ENCODE measurements around the gene ALOX15B.
"Not testable (repeated sequence)": the region's sequence is repeated elsewhere in the genome, so short reads cannot be mapped to it uniquely, and the experiment has no call there.

ALOX15B gene

DNA sequence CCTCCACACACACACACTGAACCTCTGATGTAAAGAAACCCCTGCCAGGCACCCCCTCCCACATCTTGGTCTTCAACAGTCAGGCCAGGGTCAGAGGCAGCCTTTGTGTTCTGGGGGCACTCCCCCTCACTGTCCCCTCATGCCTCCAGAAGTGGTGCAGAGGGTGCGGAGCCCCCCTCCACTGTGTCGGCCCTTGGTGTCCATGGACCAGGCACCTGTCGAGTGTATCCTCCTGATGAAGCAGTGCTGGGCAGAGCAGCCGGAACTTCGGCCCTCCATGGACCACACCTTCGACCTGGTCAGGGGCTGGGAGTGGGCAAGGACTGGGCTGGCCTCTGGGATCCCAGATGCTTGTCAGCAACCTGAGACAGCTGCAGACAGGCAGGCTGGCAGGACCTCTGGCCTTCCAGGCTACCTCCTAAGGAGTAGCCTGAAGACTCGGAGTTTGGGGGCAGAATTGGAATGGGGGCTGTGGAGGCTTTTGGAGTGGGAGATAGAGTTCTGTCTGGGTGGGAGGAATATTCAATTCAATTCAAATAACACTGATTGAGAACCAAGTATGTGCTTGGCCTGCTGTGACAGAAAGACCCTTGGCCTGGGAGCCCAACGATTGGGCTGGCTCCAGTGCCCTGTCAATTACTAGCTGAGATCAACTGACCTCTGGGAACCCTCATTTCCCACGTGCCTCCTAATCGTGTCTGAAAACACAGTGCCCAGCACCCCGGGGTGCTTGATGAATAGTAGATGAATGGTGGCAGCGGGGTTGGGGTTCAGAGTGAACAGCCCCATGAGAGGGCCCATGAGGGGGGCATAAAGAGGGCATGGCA is 24.9 kb upstream of the ALOX15B start:
- DNase-seq (ENCODE audit: low read depth), result no peak

GRCh38 chr17:8014558-8014850 is 24.4 kb upstream of the ALOX15B start:
- DNase-seq (ENCODE audit: low read depth), result no peak

GRCh38 chr17:8015236-8015956 is 23.5 kb upstream of the ALOX15B start:
- no peak for DNase-seq (ENCODE audit: low read depth)

DNA sequence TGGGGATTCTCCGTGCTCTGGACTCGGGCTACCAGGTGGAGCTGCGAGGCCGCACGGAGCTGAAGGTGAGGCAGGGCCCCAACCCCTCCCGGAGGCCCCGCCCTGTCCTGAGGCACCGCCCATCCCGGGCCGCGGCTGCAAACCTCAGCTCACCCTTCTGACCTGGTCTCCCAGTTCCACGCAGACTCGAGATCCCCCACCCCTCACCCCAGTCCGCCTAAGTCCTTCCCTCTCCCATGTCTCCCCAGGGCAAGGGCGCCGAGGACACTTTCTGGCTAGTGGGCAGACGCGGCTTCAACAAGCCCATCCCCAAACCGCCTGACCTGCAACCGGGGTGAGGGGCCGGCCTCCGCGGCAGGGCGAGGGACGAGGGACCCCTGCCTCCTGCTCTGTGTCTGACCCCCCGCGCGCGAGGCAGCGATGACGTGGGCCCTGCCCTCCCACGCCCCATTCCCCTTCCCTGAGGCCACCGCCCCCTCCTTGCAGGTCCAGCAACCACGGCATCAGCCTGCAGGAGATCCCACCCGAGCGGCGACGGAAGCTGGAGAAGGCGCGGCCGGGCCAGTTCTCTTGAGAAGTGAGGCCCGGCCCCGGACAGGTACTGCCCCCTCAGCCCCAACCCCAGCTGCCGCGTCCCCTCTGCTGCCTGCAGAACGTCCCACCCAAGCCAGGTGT is 22.8 kb upstream of the ALOX15B start:
- no peak for DNase-seq (ENCODE audit: low read depth)

GRCh38 chr17:8016632-8017424 is 22.0 kb upstream of the ALOX15B start:
- no peak for DNase-seq (ENCODE audit: low read depth)

- DNase-seq (ENCODE audit: low read depth), result no peak
These were observed 20.4 kb upstream of the ALOX15B start for GRCh38 chr17:8018436-8018835.

DNA sequence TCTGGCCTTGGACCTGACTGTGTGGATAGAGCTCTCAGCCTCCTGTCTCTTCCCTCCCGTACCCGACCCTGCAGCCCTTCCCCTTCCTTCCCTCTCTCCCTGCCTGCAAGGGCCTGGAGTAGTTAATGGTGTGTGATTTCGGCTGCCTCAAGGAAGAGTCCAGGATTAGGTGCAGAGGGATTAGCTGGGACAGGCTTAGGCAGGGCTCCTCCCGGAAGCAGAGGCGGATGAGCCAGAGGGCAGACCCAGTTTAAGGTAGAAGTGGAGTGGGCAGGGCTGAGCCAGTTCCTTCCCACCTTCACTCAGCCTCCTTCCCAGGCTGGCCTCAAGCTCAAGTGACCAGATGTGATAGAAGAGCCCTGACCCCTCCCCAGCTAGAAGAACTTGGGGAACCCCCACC is 19.7 kb upstream of the ALOX15B start:
- DNase-seq (ENCODE audit: low read depth), result no peak

DNA sequence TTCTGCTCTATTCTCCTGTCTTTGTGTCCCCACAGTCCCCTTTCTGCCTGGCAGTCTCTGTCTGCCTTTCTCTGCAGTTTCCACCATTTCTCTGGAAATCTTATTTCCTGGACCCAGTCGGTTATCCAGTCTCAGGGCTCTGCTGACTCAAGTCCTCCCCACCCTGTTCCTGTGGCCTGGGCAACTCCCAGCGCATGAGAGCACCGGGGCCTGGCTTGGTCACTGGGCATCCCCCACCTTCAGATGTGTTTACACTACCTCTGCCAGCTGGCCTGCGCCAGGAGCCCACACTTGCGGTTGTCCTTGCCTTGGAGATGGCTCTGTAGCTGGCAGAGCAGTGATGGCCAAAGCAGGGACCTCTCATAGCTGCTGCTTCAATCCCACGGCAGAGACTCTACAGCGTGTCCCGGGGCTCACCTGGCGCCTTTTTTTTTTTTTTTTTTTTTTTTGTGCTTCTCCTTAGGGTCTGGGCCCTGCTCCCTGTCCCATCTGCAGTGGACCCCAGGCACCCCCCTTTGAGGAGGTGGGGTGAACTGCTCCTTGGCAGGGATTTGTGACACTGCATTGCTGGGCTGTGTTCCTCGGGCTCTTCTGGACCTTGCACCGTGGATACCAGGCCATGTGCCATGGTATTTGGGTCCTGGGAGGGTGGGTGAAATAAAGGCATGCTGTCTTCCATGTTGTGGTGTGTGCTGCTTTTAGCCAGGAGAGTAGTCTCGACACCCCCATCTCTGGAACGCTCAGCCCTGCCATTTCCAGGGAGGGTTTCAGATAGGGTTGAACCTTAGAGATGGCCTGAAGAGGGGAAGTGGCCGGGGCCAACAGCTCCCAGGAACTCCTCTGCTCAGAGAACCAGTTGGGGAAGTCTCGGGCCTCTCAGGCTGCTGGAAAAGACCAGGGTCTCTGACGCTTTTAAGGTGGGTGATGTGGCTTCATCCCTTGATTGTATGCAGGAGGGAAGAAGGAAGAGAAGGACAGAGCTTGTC is 18.9 kb upstream of the ALOX15B start:
- no peak for DNase-seq (ENCODE audit: low read depth)

GRCh38 chr17:8020776-8021564 is 17.9 kb upstream of the ALOX15B start:
- DNase-seq (ENCODE audit: low read depth), result no peak

GRCh38 chr17:8021565-8022359 is 17.1 kb upstream of the ALOX15B start:
- no peak for DNase-seq (ENCODE audit: low read depth)

- DNase-seq (ENCODE audit: low read depth), result no peak
These were observed 16.4 kb upstream of the ALOX15B start for GRCh38 chr17:8022360-8023003.

DNA sequence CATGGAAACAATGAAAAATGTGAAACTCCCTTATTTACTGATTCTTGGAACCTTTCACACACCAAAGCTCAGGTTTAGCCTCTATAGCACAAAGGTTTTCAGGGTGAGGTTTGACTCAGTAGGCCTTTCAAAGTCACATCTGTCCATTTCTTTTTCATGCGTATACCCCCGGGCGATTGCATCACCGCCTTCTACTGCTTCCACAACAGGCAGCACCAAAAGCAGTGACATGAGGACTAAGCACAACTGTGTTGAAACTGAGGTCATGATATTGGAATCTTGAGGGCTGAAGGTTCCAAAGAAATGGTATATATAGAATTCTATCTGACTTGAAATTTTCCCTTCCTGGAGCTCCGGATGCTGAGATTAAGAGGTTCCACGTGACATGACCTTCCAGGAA is 14.7 kb upstream of the ALOX15B start:
- not testable (repeated sequence) for DNase-seq (ENCODE audit: low read depth)

DNA sequence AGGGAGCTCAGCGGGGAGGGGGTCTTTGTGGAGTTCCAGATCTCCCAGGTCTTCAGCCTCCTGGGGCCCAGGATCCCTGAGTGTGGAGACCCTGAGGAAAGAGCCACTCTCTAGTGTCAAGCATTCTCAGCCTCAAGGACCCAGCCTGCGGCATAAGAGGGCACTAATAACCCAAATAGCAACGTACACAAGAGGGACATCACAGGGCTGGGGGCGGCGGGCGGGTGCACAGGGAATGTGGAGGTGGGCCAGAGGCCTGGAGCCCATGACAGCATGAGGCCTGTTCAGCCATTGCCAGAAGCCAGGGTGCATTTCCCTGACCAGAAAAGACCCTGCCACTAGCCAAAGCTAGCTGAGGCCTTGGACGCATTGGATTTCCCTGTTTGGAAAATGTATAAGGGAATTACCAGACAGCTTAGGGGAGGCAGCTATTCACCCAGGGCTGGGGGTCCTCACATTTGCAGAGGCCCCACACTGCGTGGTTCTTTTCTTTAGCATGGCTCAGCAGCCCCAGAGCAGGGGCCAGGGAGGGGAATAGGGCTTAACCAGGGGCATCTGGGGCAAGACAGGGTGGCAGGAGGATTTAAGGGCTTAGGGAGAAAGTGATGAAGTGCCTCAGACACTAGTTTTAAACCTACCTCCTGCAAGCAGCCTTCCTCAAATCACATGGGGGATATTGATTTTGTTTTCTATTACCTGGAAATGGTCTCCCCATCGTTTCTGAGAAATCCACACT is 13.5 kb upstream of the ALOX15B start:
- DNase-seq (ENCODE audit: low read depth), result no peak

DNA sequence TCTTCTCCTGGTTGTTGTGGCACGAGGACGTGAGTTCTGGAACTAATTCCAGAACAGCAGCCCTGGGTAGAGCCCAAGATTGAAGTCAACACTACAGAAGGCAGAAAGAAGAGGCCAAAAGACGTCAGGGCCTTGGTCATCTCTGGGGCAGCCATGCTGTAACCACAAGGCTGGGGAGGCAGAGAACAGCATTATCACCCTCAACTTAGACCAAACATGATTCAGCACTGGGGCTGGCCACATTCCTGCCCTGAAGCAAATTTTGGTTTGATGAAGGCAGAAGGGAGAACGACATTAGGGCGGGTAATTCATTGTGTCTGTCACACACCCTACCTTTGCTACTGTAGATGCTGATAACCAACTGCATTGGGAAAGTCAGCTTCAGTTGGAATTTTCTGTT is 9.7 kb upstream of the ALOX15B start:
- no peak for DNase-seq (ENCODE audit: low read depth)

DNA sequence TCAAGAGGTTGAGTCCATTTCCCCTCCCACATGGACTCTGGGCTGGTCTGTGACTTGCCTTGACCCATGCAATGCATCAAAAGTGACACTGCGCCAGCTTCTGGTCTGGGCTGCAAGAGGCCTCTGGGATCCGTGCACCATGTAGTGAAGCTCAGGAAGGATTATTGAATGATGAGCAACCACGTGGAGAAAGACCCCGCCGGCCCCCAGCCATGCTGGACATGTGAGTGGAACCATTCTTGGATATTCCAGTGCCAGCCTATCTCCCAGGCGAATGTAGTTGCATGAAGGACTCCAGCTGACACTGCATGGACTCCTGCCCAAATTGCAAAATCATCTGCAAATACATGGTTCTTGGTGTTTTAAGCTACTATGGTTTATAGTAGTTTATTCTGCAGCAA is 7.6 kb upstream of the ALOX15B start:
- DNase-seq (ENCODE audit: low read depth), result no peak

GRCh38 chr17:8031950-8032349 is 6.9 kb upstream of the ALOX15B start:
- DNase-seq (ENCODE audit: low read depth), result no peak

DNA sequence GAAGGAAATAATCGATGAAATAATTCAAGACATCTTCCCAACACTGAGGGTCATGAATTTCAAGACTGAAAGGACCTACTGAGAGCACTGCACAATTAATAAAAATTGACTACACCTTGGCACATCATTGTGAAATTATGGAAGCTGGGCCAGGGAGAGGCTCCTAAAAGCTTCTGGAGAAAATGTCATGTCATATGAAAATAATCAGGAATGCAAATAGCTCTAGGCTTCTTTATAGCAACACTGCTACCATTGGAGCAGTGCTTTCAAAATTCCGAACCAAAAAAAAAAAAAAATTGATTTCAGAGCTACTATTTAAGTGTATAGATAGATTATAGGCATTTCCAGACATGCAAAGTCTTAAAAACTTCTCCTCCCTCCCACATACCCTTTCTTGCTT is 6.4 kb upstream of the ALOX15B start:
- DNase-seq (ENCODE audit: low read depth), result no peak

DNA sequence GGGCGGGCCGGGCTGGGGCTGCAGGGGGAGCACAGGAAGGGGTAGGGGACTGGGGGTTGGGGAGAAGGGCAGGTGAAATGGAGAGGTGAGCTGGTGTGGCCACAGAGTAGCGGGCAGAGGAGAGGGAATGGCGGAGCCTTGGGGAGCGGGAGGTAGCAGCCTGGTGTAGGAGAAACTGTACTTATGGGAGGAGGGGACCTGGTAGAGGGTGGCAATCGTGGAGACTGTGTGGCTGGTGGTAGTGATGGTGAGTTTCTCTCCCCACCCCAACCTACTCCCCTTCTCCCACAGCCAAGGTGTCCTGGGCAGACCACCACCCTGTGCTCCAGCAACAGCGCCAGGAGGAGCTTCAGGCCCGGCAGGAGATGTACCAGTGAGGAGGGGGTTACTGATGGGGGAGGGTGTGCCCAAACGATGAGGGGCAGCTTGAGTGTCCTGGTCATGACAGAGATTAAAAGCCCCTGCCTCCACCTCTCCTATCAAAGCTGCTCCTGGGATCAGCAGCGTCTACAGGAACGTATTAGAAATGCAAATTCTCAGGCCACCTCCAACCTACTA is 831 bp downstream of the ALOX15B start:
- DNase-seq (ENCODE audit: low read depth), result no peak
